GM18520 (cell line): ENCODE data around the gene FLT1.

ENCODE experiments used
- ATAC-seq: cut with Tn5 transposase; IDR thresholded peaks from one replicate; pipeline ENCODE4 v1.9.1; 2021; ENCODE audit not compliant: unreplicated experiment

FLT1 gene

DNA sequence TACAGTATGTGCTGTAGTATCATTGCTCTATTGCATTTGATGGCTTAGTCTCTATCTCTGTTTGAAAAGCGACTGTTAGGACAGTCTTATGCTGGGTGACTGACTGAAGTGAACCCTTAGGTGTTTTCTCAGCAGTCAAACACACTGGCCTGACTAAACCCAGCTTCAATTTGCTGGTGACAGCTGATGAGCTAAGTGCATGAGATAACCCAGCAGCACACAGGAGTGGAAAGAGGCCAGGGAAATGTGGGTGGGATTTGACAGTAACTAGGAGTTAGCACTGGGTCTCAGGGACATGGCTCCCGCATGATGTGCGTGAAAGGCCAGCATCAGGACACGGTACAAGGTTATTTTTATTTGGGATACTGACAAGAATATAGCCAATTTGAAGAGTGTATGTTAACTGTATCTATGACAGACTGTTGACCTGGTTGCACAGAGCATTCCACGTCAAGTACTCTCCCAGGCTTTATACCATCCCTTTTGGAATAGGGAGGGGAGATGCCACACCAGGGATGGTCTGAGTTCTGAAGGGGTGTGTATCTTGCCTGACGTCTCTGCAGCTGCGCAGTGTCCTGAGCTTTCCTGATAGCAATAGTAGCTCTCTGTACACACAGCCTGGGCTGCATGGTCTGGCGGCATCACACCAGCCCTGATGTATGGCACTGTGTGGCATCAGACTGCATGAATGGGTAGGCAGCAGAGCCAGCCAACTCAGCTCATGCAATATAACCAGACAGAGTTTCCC, 144.8 kb downstream of the FLT1 start:
- no peak for ATAC-seq

DNA sequence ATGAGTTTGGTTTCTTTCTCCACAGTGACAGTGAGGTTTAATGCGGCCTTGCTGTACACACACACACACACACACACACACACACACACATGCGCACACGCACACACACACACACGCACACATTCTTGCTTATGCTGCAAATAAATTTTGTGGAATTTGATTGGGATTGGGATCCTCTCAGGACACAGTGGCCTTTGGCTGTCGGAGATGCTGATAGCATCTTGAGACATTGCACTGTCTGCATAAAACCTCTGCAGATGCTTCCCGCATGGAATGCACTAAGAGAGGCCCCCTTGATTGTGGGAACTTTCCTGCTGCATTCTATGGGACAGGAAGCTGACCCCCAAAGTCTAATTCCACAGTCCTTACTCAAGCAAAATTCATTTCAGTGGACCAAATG, 145.6 kb downstream of the FLT1 start:
- no peak for ATAC-seq

DNA sequence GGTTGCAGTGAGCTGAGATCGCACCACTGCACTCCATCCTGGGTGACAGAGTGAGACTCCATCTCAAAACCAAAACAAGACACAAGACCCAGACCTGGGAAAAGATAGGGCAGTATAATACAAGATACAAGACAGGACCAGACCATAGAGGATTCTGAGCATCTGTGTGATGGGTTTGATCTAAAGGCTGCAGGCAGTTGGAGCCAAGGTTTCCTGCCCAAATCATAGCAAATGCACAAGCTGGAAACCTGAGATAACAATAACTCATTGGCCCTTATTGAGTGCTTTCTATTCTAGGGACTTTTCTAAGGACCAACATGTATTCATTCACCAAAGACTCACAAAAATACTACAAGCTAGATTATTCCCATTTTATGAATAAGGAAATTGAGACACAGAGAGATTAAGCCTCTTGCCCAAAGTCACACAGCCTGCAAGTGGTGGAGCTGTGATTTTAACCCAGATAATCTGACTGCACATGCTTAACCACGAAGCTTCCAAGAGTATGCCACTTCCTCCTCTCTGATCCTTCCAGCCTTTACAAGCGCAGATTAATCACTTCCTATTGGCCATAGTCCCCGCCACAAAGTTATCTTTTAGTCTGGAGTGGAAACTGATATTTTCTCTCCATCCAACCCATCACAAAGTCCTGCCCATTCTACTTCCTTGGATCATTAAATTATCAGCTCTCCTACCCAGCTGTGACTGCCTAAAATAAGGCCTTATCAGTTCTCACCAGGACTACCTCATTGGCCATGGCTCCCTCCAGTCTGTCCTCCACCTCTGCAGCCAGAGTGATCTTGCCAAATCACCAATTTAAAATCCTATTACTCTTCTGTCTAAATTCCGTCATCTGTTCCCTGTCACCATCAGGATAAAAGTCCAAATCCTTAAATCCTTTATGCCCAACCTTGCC, 147.2 kb downstream of the FLT1 start:
- ATAC-seq: no peak

DNA sequence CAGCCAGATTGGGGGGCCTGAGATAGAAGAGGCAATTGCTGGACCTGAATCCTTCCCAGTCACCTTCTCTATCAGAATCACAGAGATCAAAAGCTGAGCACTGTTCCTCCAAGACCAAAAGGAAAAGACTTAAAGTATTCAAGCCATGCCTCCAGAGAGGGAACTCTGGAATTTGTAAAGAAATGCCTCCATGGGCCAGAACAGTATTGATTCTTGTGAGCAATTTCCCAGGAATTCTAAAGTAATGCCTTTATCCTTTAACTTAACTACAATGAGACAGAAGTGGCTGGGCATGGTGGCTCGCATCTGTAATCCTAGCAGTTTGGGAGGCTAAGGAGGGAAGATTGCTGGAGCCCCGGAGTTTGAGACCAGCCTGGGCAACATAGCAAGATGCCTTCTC, 148.8 kb downstream of the FLT1 start:
- no peak for ATAC-seq

- ATAC-seq: no peak
These were observed 150.8 kb downstream of the FLT1 start for GRCh38 chr13:28344163-28344562.

DNA sequence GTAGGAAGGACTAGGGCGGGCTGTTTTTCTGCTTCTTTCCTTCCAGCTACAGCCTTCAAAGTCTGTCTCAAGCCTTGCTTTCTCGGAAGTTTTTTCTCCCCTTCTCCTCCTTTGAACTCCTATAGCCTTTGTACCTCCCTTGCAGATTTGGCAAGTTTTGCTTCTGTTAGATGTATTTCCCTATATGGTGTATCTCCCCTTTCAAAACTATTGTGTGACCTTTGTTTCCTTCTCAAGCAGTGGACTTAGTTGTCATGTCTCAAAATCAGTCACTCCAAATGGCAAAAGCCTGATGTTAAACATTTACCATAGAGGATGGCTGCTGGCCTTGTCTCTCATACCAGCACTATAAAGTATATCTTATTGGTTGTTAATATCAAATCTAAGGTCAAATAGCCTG, 152.7 kb downstream of the FLT1 start:
- ATAC-seq: no peak

GRCh38 chr13:28340272-28340793, 154.6 kb downstream of the FLT1 start:
- ATAC-seq: no peak

DNA sequence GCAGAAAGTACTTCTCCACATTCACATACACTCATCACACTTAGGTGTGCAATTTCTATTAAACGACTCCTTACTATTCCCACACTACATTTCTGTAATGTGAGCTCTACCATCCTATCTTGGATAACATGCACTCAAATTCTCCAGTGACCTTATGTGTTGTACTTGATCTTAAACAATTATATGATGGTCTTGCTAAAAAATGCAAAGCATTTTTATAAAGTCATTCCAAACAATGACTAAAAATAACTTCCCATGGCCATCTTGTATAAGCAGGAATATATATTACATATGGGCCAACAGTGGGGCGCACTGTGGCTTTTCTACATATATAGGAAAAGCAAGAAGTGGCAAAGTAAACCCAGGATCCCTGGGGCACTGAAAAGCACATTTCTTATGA, 155.5 kb downstream of the FLT1 start:
- ATAC-seq: no peak

- ATAC-seq: no peak
These were observed 156.2 kb downstream of the FLT1 start for GRCh38 chr13:28338742-28339141.

GRCh38 chr13:28338006-28338574, 156.8 kb downstream of the FLT1 start:
- no peak for ATAC-seq

DNA sequence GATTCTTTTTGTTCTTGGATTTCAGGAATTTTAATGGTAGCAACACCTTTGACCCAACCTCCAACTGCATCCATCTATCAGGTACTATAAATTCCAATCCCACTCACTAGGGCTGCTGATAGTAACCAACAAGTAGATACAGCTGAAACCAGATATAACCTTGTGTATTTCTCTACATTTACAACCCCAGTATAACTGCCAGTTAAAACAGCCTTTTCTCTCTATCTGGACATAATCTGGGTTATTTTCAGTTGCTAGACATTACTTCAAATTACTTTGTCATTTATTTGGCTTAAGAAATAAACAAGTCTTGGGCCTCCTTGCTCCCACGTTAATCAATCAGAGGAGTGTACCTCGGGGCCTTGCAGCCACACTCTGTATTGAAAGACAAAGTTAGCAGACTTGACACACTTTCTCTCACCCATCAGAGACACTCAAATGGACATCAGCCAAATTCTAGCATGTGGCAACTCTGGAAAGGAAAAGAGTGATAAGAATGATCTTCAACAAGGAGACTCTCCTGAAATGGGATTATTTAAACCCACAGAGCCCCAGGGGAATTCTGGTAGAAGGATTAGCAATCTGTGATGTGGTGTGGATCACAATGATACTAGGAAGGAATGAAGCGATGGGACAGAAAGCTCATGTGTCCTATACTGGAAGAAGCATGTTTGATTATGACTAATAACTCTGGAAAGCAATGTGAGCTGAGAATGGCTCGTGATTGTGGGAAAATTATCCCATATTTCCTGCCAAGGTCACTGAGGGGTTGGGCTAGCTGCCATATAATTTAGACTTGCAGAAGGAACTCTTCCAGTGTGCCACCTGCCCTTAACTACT, 157.5 kb downstream of the FLT1 start:
- ATAC-seq: no peak

DNA sequence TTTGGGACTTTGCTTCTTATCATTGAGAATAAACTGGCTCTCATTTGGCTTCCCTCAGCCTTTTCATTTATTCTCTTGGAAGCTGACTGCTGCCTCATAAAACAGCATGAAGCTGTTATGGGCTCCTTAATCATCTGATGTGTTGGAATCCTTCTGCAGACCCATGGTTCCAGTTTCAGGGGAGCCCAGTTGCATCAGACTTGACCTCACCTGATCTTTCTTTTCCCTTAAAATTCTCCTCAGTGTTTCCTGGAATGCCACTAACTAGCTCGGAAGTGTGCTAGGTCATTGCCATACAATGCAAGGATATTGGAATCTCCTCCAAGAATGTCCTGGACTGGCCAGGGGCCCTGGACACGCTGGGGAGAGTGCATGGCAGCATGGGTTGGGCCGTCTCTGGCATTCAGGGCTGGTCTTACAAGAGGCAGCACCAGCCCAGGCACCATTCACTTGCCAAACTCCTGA, 158.7 kb downstream of the FLT1 start:
- ATAC-seq: no peak

DNA sequence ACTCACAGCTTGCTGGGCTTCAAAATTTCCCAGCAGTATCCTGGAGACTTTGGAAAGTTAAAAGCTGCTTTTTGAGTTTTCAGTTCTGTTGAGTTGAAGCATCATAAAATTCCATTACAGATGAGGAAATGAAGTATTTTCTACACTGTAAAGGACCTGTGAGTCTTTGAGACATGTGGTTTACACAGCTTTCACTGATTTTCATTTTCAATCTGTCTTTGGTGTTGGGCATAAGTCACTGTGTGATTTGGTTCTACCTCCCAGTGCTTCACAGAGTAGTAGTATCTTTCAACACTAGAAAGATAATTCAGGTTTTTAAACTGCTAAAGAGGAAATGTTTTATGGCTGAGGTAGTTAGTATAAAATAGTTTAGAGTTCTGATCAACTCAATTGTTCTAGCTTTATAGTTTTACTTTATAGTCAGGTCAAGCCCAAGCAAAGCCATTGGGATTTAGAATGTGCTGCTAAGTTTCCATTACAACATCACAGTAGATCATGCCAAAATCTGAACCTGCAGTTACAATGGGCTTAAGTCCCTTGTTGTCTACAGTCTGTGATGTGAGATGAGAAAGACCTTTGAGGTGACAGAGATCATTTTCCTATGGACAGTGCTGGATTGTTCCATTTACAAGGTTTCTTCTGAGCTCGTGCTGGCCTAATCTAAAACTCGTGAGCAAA, 161.6 kb downstream of the FLT1 start:
- peak; percentile 55 for ATAC-seq

- no peak for ATAC-seq
These were observed 165.4 kb downstream of the FLT1 start for GRCh38 chr13:28329395-28330158.

- ATAC-seq: no peak
These were observed 166.7 kb downstream of the FLT1 start for GRCh38 chr13:28328271-28328607.

DNA sequence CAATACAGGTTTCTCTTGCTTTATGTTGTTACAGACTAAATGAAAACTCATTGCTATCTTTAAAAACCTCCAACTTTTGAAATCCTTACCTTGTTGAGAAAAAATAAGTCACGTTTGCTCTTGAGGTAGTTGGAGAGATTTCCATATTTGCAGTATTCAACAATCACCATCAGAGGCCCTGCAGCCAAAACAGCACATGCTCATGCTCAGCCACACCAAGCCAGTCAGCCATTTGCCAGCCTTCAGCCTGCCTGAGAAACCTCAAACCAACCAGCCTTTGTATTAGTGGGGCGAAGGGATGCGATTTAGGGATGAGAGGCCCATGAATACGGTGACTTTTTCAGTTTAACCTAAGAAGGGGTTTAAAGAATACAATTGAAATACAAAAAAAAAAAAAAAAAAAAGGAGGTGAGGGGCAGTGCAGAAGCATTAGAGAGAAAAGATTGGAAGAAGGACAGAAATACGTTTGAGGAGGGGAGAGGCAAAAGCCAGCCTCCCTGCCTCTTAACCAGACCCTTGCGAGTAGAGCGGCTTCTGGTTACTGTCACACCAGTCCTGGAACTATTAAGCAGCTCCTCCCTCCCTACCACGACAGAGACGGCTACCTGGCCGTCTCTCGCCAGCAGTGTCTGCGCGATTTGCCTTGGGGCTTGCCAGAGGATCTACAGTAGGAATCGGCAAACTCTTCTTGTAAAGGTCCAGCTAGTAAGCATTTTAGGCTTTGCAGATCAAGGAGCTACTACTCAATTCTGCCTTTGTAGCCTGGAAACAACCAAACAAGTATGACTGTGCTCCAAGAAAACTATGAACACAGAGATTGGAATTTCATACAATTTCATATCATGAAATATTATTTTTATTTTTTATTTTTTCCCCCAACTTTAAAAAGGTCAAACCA, 167.3 kb downstream of the FLT1 start:
- no peak for ATAC-seq

DNA sequence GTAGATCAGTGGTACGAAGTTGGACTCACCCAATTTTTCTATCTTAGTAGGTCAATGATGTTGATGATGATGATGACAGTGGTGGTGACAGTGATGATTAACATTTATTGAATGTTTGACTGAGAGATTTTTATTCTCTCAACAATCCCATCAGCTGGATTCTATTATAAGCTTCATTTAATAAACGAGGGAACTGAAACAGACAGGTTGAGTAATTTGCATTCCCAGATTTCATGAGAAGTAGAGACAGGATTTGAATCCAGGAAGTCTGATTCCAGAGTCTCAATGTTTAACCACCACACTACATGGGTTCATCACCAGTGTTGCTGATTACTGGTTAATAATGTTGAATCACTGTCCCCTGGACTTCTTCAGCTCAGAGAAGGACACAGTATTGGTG, 168.9 kb downstream of the FLT1 start:
- no peak for ATAC-seq

GRCh38 chr13:28325022-28325421, 169.9 kb downstream of the FLT1 start:
- no peak for ATAC-seq
